ENCODE measurements around the gene MFSD12. TPM values are rescaled to one million over a fixed set of nuclear protein-coding genes. Genes with fewer than 3 reads are reported as not detected.
"Not testable (repeated sequence)": the region's sequence is repeated elsewhere in the genome, so short reads cannot be mapped to it uniquely, and the experiment has no call there.

MFSD12 gene
- total RNA-seq, 4 donors from 2014 or later: 76.5 to 146 (median 104) TPM

GRCh38 chr19:3589439-3589838 lies 32.1 kb upstream of the MFSD12 start:
- no peaks in the 10 kb centered on the region for H3K27me3 ChIP-seq
- TF ChIP-seq CTCF (IDR thresholded peaks at IDR 0.05): no peak
- no peak for TF ChIP-seq POLR2A (IDR thresholded peaks at IDR 0.05)
- H3K36me3 ChIP-seq: no peaks in the 10 kb centered on the region
- H3K4me3 ChIP-seq: no peak overlapping the region
- H3K4me1 ChIP-seq: peaks cover 0 to 12% (median 0%) of the 10 kb centered on the region in 4 donors
- no peak for DNase-seq
- H3K9me3 ChIP-seq: no peaks in the 10 kb centered on the region
- no peak overlapping the region for H3K27ac ChIP-seq

DNA sequence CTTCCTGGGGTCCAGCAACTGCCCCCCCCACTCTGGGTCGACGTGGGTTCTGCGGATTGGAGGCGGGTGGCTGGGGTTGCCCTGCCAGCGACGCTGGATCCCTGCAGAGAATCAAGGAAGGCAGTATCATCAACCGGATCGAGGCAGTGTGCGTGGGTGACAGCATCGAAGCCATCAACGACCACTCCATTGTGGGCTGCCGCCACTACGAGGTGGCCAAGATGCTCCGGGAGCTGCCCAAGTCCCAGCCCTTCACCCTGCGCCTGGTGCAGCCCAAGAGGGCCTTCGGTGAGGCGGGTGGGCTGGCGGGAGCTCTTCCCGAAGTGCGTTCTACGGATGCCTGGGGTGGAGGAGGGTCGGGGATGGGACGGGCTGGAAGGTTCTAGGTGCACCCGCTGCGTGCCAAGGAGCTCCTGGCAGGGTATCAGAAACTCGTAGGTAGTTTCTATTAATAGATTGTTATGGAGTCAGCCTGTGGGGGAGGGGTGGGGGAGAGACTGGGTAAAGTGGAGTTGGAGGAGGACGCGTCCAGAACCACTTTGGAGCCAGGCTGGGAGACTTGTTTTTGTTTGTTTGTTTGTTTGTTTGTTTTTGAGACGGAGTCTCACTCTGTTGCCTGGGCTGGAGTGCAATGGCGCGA lies 29.4 kb upstream of the MFSD12 start:
- no peak overlapping the region for H3K4me3 ChIP-seq
- H3K27ac ChIP-seq: no peak overlapping the region
- H3K4me1 ChIP-seq: peaks cover 0 to 12% (median 0%) of the 10 kb centered on the region in 4 donors
- no peak for DNase-seq
- H3K27me3 ChIP-seq: no peaks in the 10 kb centered on the region
- H3K36me3 ChIP-seq: no peaks in the 10 kb centered on the region
- TF ChIP-seq CTCF (IDR thresholded peaks at IDR 0.05): no peak
- TF ChIP-seq POLR2A (IDR thresholded peaks at IDR 0.05): no peak
- no peaks in the 10 kb centered on the region for H3K9me3 ChIP-seq

DNA sequence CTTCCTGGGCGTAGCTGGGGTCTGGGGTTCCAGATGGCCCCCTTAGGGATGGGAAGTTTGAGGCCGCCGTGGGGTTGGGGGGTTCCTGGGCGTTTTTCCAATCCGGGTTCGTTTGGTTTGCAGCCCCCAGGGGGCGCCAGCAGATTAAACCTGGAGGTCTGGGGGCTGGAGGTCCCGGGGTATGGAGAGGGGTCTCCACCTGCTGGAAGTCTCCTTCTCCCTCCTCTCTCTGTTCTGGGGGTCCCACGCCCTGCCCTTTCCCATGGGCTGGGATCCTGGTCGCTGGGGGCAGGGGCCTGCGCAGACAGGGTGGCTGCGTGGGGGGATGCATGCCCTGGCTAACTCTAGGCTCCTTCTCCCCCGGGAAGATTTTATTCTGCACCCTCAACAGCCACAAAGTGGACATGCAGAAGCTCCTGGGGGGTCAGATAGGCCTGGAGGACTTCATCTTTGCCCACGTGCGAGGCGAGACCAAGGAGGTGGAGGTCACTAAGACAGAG lies 28.8 kb upstream of the MFSD12 start:
- TF ChIP-seq CTCF (IDR thresholded peaks at IDR 0.05) (peak; percentile 34 to 50 (median 38)), POLR2A (IDR thresholded peaks at IDR 0.05) (no peak)
- no peaks in the 10 kb centered on the region for H3K9me3 ChIP-seq
- peak overlapping the region in 3 of 4 donors; percentile 19 to 50 (median 27) for H3K27ac ChIP-seq
- peaks cover 0 to 12% (median 0%) of the 10 kb centered on the region in 4 donors for H3K4me1 ChIP-seq
- H3K36me3 ChIP-seq: no peaks in the 10 kb centered on the region
- H3K27me3 ChIP-seq: no peaks in the 10 kb centered on the region
- DNase-seq: peak in 1 of 3 donors; percentile 49
- peak overlapping the region; percentile 12 to 55 (median 46) for H3K4me3 ChIP-seq

DNA sequence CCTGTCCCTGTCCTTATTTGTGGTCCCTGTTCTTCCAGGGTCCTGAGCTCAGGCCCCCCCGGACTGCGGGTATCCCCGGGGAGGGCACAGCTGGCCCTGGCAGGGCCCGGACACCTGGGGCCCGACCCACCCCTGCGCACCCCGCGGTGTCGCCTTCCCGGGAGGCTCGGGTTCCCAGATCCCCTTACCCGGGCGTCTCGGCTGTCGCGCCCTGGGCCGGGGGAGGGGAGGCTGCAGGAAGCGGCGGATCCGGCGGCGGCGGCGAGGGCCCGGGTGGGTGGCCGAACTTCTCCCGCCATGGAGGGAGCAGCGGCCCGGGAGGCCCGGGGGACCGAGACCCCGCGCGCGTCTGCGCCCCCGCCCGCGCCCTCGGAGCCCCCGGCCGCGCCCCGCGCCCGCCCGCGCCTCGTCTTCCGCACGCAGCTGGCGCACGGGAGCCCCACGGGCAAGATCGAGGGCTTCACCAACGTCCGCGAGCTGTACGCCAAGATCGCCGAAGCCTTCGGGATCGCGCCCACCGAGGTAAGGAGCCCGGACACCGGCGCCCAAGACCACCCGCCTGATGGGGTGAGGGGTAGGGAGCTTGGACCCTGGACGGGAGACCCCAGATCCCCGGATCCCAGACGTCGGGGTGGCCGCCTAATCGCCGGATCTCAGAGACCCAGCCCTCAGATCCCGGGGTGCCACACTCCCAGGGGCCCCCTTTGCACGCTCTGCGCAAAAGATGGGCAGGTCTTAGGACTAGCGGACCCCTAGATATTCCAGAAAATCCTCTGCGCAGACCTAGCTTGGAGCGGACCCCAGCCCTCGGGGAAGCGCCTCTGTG lies 28.1 kb upstream of the MFSD12 start, which contains the start of gene GIPC3:
Gene GIPC3 (plus strand): TSS at position 178 of the 826 bp plus-strand sequence. CDS start 120 bp downstream, at position 298.
- TF ChIP-seq CTCF (IDR thresholded peaks at IDR 0.05) (no peak), POLR2A (IDR thresholded peaks at IDR 0.05) (no peak)
- H3K4me3 ChIP-seq: peak within 1 kb of the TSS; percentile 12 to 55 (median 46)
- DNase-seq: no peak
- peaks cover 0 to 12% (median 0%) of the 10 kb centered on the region in 4 donors for H3K4me1 ChIP-seq
- H3K36me3 ChIP-seq: no peaks in the 10 kb centered on the region
- H3K27me3 ChIP-seq: no peaks in the 10 kb centered on the region
- H3K9me3 ChIP-seq: no peaks in the 10 kb centered on the region
- peak within 1 kb of the TSS in 3 of 4 donors; percentile 19 to 50 (median 27) for H3K27ac ChIP-seq

DNA sequence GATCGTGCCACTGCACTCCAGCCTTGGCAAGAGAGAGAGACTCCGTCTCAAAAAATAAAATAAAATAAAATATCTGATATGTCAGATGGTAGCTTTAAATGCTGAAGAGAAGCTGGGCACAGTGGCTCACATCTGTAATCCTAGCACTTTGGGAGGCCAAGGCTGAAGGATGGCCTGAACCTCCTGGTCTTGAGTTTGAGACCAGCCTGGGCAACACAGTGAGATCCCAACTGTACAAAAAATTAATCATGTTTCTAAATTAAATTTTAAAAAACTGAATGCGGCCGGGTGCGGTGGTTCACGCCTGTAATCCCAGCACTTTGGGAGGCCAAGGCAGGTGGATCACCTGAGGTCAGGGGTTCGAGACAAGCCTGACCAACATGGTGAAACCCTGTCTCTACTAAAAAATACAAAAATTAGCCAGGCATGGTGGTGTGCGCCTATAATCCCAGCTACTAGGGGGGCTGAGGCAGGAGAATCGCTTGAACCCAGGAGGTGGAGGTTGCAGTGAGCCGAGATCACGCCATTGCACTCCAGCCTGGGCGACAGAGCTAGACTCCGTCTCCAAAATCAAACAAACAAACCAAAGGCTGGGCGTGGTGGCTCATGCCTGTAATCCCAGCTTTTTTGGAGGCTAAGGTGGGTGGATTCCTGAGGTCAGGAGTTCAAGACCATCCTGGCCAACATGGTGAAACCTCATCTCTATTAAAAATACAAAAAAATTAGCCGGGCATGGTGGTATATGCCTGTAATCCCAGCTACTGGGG lies 26.8 kb upstream of the MFSD12 start:
- H3K9me3 ChIP-seq, H3K4me3 ChIP-seq, H3K36me3 ChIP-seq, H3K27ac ChIP-seq, DNase-seq, H3K27me3 ChIP-seq: not testable (repeated sequence)
- H3K4me1 ChIP-seq: peaks cover 0 to 12% (median 0%) of the 10 kb centered on the region in 4 donors

DNA sequence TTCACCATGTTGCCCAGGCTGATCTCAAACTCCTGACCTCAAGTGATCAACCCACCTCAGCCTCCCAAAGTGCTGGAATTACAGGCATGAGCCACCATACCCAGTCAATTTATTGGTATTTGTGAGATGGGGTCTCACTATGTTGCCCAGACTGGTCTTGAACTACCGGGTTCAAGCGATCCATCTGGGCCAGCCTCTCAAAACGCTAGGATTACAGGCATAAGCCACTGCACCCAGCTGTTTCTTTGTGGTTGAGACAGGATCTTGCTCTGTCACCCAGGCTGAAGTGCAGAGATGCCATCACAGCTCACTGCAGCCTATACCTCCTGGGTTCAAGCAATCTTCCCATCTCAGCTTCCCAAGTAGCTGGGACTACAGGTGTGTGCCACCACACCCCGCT lies 24.4 kb upstream of the MFSD12 start:
- Histone ChIP-seq H3K27ac (peak overlapping the region in 1 of 4 donors; percentile 73), H3K4me1 (peaks cover 0 to 13% (median 6%) of the 10 kb centered on the region in 4 donors)
- H3K4me3 ChIP-seq, H3K27me3 ChIP-seq, DNase-seq, H3K36me3 ChIP-seq, H3K9me3 ChIP-seq: not testable (repeated sequence)
